Upper lobe of right lung (tissue), 1 donor: ENCODE results near the gene FCMR. TPM values are rescaled to one million over a fixed set of nuclear protein-coding genes. Genes with fewer than 3 reads are reported as not detected.
"Not testable (repeated sequence)": the region's sequence is repeated elsewhere in the genome, so short reads cannot be mapped to it uniquely, and the experiment has no call there.

Experiments used
- ATAC-seq: fragments of 200-7000 bp; cut with Tn5 transposase; one replicate; pipeline ENCODE4 v1.9.1; 2020; ENCODE audit warnings: mild to moderate bottlenecking, moderate library complexity
- DNase-seq: peaks from one replicate; pipeline ENCODE4 v3.0.0-alpha.2; 2020
- H3K27ac ChIP-seq: fragments of 200-600 bp; one replicate; pipeline ENCODE4 v1.8.0; 2022
- H3K27me3 ChIP-seq: fragments of 200-600 bp; one replicate; pipeline ENCODE4 v1.8.0; 2022; ENCODE audit warnings: mild to moderate bottlenecking
- H3K36me3 ChIP-seq: fragments of 200-600 bp; one replicate; pipeline ENCODE4 v1.8.0; 2022
- H3K4me1 ChIP-seq: fragments of 200-600 bp; one replicate; pipeline ENCODE4 v1.8.0; 2022
- H3K4me3 ChIP-seq: fragments of 200-600 bp; one replicate; pipeline ENCODE4 v1.8.0; 2022; ENCODE audit warnings: mild to moderate bottlenecking
- H3K9me3 ChIP-seq: fragments of 200-600 bp; one replicate; pipeline ENCODE4 v1.8.0; 2022
- CTCF ChIP-seq: fragments of 200-600 bp; IDR thresholded peaks from one replicate; pipeline ENCODE4 v1.8.0; 2022; ENCODE audit warnings: antibody characterized with exemption
- intact Hi-C: fragments of 100-400 bp; cut with DNase I; formaldehyde crosslinking; loops from one replicate; pipeline ENCODE4 v1.11.0; 2022
- total RNA-seq: library from RNA; stranded (reverse); fragmentation: NEBNext Ultra II Directional; extraction: Animal tissue kit (Norgen Biotek cat#: 25700); gene quantifications from one replicate; pipeline ENCODE4 v1.2.1, GENCODE V29; 2021
- donor health status: DM: no; HTN: yes; CAD: no; lungs with severe emphysema.

FCMR gene
- total RNA-seq, 1 donor from 2014 or later: 12.6 TPM

- H3K27ac ChIP-seq: no peak overlapping the region
- no peak for DNase-seq
- H3K27me3 ChIP-seq: no peaks in the 10 kb centered on the region
- no peaks in the 10 kb centered on the region for H3K9me3 ChIP-seq
- H3K4me3 ChIP-seq: no peak overlapping the region
- no peak for TF ChIP-seq CTCF
- no peaks in the 10 kb centered on the region for H3K4me1 ChIP-seq
- intact Hi-C loops: no loop called here
- ATAC-seq: peak; percentile 45
- H3K36me3 ChIP-seq: no peaks in the 10 kb centered on the region
Measured at GRCh38 chr1:206855859-206856258, 65.9 kb downstream of the FCMR start.

GRCh38 chr1:206854401-206855129 lies 67.2 kb downstream of the FCMR start:
- intact Hi-C loops: no loop called here
- Histone ChIP-seq H3K4me3 (no peak overlapping the region), H3K27me3 (no peaks in the 10 kb centered on the region), H3K4me1 (no peaks in the 10 kb centered on the region), H3K9me3 (no peaks in the 10 kb centered on the region), H3K27ac (no peak overlapping the region), H3K36me3 (no peaks in the 10 kb centered on the region)
- DNase-seq: no peak
- peak; percentile 34 for ATAC-seq
- TF ChIP-seq CTCF: no peak

- H3K27me3 ChIP-seq, H3K4me1 ChIP-seq, DNase-seq, H3K9me3 ChIP-seq, H3K27ac ChIP-seq, ATAC-seq, H3K4me3 ChIP-seq, intact Hi-C loops, H3K36me3 ChIP-seq: not testable (repeated sequence)
Measured at GRCh38 chr1:206853696-206854095, 68.0 kb downstream of the FCMR start.

Other genes starting within 250 kb of the FCMR start
- gene MAPKAPK2, start 237.0 kb downstream of the FCMR start, total RNA-seq: 92.3 TPM
- gene IL19, start 151.2 kb downstream of the FCMR start, total RNA-seq: not detected
- 0.67 TPM for gene IL10, start 149.4 kb downstream of the FCMR start, total RNA-seq
- gene IL20, start 56.3 kb downstream of the FCMR start, total RNA-seq: not detected
- not detected for gene IL24, start 24.5 kb downstream of the FCMR start, total RNA-seq
- 700 TPM for gene PIGR, start 24.5 kb upstream of the FCMR start, total RNA-seq
- not detected for gene FCAMR, start 48.5 kb upstream of the FCMR start, total RNA-seq
- 128 TPM for gene C1orf116, start 110.8 kb upstream of the FCMR start, total RNA-seq
- gene YOD1, start 129.3 kb upstream of the FCMR start, total RNA-seq: 7.0 TPM
- gene PFKFB2, start 131.3 kb upstream of the FCMR start, total RNA-seq: 49.9 TPM
- gene C4BPB, start 166.9 kb upstream of the FCMR start, total RNA-seq: 6.6 TPM
- 175 TPM for gene C4BPA, start 182.3 kb upstream of the FCMR start, total RNA-seq